GM21423 (cell line): Measurements from ENCODE around the gene SSBP3.

Experiments used
- ATAC-seq: cut with Tn5 transposase; IDR thresholded peaks from one replicate; pipeline ENCODE4 v1.9.1; 2021; ENCODE audit warnings: mild to moderate bottlenecking, moderate library complexity; ENCODE audit not compliant: unreplicated experiment

SSBP3 gene

DNA sequence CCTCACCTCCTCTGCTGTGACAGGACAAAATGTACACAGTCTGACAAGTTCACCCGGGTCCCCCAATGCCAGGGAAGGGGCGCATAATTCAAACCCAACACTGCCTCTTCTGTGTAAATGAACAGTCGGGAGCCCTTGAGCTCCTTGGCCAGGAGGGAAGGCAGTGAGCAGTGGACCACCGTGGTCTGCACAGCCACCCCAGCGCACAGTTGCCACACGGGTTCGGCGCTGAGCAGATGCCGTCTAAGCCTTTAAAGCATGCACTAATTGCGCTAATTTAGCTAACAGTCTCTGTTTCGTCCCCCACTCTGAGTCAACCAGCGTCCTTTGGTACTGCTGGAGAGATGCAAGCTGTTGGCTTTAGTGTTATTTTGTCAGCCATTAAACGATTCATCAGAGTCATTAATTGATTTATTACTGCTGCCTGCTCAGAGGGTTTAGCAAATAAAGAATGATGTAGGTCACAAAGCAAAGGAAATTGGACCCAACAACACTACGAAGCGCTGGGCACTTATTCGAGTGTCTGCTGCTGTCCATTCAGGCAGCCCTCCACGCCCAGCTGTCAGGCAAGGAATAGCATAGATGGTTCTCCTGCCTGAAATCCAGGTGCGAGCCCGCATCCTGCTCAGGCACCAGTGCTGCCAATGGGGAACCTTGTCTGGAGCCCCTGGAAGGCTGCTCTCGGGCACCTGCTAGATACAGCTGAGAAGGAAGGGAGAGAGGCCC, 114.8 kb downstream of the SSBP3 start:
- ATAC-seq: no peak

DNA sequence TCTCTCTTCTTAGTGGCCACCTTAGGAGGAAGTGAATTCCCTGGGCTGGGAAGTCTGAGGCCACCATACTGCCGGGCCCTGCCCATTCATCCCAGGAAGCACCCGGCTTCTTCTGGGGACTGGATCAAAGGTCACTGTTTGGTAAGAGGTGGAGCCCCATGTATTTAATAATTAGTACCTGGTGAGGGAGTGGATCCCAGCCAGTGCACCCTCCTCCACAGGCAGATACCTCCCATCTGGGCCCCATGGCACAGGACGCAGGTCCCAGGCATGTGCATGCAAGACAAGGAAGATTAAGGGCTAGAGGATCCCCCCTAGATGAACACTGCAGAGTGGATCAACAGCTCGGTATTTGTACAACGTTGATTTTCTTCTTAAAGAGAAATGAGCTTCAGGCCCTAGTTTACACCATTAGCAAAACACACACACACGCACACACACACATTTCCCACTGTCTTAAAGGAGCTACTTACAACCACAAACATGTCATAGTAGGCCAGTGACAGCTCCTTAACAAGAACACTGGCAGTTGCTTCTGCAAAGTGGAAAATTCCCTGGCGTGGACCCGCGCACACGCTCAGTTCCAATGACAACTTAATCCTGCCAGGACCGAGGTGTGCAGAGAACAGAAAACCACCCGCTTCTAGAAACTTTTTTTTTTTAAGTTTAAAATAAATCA, 115.5 kb downstream of the SSBP3 start:
- no peak for ATAC-seq

DNA sequence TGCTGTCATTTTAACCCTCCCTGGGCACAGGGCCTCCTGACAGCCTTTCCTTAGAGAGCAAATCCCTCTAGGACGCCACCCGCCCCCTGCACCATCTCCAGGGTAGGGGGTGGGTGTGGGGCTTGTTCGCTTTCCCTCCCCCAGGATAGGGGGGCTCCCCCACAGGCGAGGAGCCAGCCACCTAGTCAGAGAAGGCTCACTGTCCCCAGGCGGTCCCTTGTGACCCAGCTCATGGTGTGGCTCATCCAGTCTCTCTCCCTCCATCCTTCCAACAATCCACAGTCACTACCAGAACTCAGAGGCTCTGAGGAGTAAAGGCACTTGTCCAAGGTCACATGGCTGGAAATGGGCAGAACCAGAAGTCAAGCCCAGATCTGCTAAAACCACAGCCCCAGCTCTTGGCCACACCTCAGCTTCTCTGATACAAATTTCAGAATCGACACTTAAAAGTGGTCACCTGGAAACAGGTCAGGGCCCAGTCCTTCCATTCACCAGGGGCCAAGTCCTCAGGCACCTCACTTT, 116.4 kb downstream of the SSBP3 start:
- no peak for ATAC-seq

DNA sequence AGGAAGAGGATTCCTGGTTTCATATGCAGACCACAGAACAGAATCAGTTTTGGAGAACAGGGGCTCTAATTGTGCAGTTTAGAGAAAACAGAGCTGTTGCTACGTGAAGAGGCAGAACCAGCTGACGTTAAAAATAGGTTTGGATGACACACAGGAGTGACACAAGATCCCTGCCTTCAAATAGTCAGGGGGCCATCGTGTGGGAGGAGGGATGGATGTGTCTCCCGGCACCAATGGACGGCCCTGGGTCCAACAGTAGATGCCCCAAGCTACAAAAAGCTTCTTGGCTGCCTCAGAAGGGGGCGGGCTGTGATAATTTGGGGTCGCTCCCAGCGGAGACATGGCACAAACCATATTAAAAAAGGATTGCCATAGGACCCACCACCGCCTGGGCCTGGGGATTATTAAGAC, 118.4 kb downstream of the SSBP3 start:
- ATAC-seq: no peak

DNA sequence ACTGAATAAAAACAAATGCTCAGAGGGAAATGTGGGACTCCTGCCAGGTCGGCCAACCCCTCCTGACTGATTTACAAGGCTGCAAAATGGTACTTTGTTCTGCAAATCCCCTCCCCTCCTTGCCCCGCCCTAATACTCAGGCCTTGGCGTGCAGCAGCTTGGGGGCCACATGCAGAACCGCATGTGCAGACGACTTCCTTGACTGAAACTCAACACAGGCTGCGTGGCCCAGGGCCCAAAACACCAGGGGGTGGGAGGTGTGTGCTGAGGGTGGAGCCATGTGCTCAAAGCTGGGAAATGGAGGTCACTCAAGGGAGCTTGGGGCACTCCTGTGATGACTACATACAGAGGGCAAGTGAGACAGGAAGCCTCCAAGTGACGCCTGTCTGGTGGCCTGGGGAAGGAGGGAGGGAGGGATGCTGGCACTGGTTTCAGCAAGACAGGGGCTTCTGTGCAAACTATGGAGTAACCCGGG, 119.0 kb downstream of the SSBP3 start:
- peak; percentile 44 for ATAC-seq

DNA sequence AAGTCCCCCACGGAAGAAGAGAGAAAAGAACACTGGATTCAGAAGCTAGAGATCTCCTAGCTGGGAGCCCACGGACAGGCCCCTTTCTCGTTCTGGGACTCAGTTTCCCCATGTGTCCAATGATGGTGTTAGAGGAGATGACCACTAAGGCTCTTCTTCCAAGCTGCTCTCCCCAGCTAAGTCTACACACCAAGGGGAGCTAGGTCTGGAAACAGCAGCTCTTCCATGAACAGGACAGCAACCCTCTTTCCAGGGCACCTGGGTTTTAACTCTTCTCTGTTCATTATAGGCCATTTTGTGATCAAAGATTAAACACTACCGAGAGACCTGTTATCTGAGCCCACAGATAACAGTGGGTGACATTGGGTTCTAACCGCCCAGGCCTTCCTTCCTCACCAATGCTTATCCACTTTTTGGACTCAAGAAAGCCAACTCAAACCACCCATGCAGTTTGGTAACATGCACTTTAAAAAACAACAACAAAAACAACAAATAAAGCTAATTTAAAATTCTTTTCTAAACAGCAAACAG, 120.3 kb downstream of the SSBP3 start:
- no peak for ATAC-seq

DNA sequence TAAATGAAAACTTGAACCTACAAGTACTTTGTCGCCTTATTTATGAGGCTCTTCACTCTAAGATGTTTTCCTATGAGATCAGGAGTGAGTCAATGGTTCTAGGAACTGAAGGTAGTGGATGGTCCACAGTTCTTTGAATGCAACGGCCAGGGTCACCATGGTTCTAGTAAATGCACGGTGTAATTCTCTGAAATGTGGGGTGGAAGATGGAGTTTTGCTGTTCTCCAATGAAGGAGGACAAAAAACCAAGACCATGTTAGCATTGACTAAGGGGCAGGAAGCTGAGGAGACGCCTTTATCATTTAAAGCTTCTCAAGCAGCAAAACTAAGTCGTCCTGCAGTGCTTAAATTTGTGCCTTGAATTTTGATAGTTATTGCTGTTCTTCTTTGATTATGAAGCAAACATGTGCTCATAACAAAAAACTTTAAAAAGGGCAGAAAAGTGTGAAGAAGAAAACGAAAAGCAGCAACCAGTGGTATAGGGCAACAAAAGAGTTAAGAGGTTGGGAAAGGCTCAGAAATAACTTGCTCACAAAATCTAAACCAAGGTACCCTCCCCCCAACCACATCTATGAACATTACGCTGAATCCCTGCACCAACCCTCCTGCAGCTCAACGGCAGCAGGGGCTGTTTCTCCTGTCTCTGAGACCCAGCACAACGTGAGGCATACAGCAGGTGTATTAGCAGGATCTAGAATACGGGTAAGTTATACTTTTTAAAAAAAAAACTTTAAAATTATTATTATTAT, 121.2 kb downstream of the SSBP3 start:
- ATAC-seq: no peak

DNA sequence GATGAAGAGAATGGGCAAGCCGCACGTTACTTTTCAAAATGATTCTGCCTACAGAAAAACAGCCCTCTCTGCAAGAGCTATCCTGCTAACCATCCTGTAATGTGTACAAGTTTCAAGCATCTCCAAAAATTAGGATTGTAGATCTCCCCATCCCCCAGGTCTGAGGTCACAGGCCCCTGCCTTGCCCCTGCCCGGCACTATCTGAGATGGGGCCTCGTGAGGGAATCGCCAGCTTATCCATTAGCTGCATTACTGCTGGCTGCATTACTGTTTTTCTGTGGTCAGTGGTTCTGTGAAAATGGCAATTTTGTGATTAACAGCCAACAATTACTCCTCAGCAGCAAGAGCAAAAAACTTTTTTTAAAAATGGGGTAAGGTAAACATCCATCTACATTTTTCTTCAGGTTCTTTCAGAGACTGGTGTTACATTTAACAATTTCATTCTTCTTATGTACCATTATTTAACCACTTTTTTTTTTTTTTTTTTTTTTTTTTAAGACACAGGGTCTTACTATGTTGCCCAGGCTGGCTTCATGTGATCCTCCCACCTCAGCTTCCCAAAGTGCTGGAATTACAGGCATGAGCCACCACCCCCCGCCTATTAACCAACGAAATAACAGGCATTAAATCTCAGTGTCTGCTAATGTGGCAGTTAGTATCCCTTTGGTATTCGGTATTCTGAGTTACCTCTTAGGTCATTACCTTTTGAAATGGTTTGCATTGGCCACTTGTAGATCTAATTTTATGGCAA, 122.4 kb downstream of the SSBP3 start:
- ATAC-seq: no peak

DNA sequence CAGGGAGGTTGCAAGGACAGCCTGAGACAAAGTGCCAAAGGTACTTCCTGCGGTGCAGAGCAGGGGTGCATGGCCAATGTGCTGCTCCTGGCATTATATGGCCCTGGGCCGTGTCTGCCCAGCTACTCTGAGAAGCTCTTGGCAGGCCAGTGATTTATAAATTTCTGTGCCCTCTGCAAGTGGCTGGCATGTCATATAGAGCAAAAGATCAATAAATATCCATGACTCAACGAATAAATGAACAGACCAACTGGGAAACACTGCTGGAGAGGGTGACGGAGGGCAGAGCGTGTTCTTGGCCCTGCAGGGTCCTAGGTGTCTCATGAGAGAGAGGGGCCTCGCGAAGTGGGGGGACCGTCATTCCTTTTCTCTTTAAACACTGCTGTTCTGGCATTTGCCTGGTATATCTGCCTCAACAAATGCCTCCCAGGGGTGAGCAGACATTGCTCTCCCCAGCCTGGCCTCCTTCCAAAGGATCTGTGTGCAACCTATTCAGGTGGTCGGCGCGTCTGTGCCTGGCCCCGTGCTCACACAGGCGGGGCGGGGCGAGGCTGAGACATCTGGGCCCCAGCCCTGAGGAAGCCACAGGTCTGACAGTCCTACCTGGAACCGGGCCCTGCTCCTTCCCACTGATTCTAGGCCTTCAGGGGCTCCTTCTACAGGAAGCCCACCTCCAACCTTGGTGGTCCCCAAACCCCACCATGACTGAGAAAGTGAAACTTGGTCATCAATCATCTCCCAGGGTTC, 123.9 kb downstream of the SSBP3 start:
- ATAC-seq: no peak

DNA sequence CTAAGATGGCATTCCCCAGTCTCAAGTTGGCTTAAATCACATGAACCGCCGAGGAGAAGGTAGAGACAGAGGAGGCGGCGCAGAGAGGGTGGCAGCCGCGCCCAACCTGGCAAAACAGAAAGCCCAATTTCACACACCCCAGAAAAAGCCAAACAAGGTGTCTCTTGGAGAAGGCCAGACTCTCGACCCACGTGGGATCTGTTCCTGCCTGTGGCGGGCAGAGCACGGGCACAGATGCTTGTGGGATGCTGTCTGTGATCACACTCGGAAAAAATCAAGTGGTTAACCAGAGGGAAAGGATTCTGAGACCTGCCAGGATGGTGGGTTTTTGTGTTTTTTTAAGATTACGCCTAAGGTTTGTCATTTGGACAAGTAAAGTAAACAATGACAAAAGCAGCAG, 125.5 kb downstream of the SSBP3 start:
- no peak for ATAC-seq

DNA sequence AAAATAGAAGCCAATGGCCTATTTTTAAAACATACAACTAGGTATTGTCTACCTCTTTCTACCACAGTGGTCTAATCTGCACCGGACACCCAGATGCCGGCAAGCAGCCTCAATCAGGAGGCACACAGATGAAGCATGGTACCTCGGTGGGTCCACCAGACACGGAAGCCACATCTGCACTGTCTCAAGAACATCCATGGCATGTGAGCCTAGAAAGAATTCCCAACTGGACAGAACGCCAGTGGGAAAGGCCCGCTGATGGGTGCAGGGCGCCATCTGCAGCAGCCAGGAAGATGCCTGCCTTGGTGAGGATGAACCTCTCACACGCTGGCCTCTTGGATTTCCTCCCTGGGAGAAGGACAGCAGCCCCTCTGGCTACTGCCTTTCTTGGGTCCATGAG, 126.7 kb downstream of the SSBP3 start:
- ATAC-seq: no peak

DNA sequence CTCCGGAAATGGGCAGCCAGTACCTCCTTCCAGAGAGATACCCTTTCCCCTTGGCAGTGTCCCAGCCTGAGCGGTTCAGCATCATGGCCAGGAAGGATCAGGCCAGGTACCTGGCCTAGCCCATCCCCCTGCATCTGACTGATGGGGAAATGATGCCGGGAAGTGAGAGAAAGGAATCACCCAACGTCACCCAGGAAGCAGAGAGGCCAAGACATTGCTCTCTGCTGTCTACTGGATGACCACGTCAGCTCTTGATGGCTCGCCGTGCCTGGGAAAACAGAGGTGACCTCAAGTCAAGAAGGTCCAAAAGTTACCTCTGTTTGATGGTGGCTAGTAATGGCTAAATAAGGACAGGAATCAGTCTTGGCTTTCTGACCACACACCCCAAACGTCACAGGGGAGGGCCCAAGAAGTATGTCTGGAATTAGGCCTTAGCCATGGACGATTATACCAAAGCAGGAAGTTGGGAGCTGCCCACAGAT, 127.2 kb downstream of the SSBP3 start:
- no peak for ATAC-seq

DNA sequence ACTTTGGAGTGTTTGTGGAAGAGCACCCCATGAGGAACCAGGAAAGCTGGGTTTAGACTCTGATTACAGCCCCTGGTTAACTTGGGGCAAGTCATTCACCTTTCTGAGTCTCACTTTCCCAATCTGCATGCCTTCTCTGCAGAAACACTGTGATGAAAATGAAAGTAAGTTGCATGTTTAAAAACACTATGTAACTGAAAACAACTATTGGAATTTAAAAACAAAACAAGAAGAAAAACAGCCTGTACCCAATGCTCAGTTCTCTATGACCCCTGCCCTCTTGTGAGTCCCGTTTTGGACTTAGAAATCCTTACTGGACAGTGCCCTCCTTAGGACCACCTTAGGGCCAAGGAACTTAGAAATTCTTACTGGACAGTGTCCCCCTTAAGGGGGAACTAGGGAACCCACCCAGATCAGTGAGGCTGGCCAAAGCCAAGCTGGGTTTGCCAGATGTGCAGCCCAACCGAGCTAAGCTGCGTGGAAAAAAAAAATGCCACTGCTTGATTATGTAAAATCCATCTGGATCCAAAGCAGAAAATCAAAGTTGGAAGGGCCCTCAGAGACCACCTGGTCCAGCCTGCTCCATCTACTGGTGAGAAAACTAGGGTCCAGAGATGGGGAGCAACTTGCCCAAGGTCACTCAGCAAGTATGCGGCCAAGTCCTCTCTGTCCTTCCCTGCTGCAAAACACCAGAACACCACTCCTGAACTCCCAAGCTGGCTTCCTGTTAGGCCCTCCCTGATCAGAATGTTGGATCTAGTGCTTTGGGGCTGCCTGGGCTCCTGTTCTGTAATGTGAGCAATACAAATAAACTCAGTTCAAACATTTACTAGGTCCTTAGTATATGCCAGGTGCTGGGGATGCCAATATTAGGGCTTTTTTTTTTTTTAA, 128.5 kb downstream of the SSBP3 start:
- no peak for ATAC-seq

DNA sequence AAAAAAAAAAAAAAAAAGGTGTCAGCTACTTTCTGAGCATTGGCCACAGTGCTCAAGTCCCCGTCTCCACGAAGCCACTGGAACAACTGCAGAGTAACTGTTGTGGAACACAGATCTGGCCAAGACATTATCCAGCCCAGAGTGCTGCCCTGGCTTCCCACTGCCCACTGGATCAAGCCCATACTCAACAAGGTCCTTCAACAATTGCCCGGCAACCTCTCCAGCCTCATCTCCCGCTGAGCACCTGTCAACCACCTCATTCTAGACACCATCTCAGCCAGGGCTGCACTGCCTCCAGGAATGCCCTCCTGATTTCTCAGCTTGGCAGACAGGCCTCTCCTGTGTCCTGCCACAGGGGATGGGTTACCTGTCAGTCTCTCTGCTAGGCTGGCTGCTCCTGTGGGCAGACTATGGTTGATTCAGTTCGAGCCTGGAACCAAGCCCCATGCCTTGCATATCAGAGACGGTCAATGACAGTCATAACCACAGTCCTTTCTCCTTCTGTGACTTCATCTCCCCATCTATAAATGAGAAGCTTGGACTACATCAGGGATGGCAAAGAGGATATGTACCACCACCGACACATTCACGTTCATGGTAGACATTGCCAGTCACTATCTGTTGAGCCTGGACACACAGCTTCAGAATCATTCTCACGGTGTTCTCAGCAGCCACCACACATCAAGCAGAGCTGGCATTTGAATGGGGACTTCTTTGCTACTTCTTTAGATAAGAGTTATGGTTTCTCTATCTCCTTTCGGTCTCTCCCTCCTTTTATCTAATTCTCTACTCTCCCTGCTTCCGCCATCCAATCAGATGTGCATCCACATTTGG, 129.4 kb downstream of the SSBP3 start:
- no peak for ATAC-seq

DNA sequence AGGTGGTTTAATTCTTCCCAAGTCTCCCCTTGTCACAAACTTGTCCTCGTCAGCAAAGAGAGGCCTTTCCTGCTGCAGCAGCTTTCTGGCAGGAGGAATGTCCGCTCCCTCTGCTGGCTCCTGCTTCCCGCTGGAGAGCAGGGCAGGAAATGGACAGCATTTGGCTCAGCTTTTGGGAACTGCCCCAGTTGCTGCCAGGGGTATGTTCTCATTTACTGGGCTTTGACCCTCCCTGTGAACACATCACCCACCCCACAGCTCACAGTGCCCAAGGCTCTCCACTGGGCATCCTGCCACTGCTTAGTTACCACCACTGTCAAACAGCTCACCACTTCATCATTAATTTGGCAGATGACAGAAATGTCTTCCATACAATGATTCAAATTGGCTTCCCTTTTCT, 130.8 kb downstream of the SSBP3 start:
- no peak for ATAC-seq

DNA sequence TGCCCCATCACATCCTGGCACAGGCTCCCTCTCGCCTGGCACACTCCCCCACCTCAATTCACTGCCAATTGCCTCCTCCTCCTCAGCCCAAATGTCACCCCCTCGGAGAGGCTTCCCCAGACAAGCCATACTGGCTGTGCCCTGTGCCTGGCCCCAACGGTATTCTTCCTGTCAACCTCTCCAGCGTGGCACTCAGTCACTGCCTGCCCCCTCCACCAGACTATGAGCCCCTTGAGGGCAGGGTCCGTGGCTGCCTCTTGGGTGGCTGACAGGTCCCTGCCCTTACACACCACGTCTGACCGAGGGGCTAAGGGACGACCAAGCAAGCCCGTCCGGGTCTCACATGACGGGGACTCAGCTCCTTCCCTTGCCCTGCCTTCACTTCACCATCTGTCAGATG, 131.3 kb downstream of the SSBP3 start:
- no peak for ATAC-seq

DNA sequence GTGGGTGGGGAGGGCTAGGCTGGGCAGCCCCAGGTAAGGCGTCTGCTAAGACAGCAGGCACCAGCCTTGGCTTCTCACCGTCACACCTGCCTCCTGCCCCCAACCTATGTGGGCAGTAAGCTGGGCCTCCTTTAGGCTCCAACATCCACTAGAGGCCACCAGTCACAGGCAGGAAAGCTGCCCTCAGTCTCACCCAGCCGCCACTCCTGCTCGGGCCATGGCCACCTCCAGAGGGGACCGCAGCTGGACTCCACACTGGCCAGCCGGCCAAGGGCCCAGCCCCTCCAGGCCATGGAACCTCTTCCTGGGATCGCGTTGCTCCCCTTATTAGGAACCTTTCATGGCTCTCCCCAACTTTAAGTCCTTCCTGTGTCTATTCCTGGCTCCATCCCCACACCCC, 131.7 kb downstream of the SSBP3 start:
- no peak for ATAC-seq

DNA sequence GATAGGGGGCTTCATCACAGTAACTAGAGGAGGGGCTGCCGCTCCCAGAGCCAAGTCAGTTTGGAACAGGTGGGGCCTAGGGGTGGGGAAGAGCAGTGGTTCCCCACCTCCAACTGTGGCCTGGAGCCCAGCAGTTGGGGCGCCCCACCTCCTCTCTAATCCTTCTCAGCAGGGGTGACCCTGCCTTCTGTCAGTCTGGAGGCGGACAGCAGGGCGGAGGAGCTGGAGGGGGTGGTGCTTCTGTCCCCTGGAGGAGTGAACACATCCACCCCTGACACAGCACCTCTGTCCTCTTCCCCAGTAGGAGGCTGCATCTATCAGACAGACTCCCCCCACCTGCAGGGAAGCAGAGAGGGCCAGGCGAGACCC, 132.4 kb downstream of the SSBP3 start:
- ATAC-seq: no peak
